ENCODE data around the gene CYP2U1. TPM values are rescaled to one million over a fixed set of nuclear protein-coding genes. Genes with fewer than 3 reads are reported as not detected.
"Not testable (repeated sequence)": the region's sequence is repeated elsewhere in the genome, so short reads cannot be mapped to it uniquely, and the experiment has no call there.

Gene CYP2U1
- polyA plus RNA-seq, 3 donors: 0.77 to 1.7 (median 1.5) TPM

DNA sequence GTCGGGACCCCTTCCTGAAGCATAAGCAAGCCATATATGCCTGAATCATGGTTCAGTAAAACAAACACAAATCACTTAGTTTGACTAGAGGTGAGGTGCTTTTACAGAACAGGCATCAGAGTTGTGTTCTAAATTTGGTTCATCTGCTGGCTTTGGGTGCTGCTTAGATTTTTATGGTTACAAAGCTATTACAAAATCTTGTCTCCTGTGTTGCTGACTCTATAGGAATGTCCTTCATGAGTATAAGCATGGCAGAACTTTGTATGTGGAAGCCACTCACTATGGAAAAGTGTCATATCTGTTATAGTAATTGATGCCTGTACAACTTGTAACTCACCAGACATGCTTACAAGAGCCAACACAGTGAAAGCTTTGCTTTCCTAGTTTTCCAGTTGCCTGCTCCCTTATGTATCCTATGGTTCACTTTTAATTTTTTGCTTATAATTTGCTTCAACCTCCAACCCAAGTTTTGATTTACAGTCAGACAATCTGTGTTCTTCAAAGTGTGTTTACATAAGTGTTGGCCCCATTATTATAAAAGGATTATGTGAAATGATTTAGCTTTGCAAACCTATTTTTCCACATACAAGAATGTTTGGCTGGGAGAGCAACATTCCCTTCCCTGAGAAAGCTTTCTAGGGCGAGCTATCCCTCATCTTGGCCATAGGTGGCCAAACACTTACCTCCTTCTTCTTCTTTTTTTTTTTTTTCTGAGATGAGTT lies 30.0 kb upstream of the CYP2U1 start:
- Histone ChIP-seq H4K20me1 (ENCODE audit: insufficient read depth, low read length) (peaks cover 63% of the 10 kb centered on the region), H3K79me2 (ENCODE audit: insufficient read depth, low read length) (peaks cover 6% of the 10 kb centered on the region), H3K27me3 (ENCODE audit: control insufficient read depth in 2 of 2, insufficient read depth in 2 of 2, low read length in 2 of 2) (no peaks in the 10 kb centered on the region), H3K4me2 (replicated peaks; ENCODE audit: extremely low read depth, low read length, poor library complexity, severe bottlenecking) (no peak overlapping the region), H2AFZ (ENCODE audit: insufficient read depth, low read depth, low read length, poor library complexity, severe bottlenecking) (no peak overlapping the region), H3K9ac (ENCODE audit: insufficient read depth, low read length, poor library complexity, severe bottlenecking) (no peak overlapping the region), H3K27ac (ENCODE audit: low read depth in 1 of 2, low read length in 2 of 2) (no peak overlapping the region), H3K4me3 (replicated peaks in 1 of 3; ENCODE audit: low read depth in 2 of 3, low read length in 3 of 3) (no peak overlapping the region), H3K36me3 (replicated peaks in 1 of 2; ENCODE audit: control insufficient read depth in 1 of 2, insufficient read depth in 2 of 2, low read length in 2 of 2) (peaks cover 46 to 100% of the 10 kb centered on the region in 2 donors), H3K9me3 (replicated peaks in 1 of 2; ENCODE audit: control insufficient read depth in 1 of 2, insufficient read depth in 1 of 2, low read length in 2 of 2) (no peaks in the 10 kb centered on the region), H3K4me1 (ENCODE audit: control insufficient read depth in 1 of 2, insufficient read depth in 2 of 2, low read length in 2 of 2) (no peaks in the 10 kb centered on the region)
- Mint-ChIP-seq H3K4me3 (no peak overlapping the region), H3K4me1 (peaks cover 4% of the 10 kb centered on the region), H3K27ac (peak overlapping the region in 2 of 7 donors; percentile 19 to 51), H3K27me3 (ENCODE audit: low read depth in 3 of 3) (no peaks in the 10 kb centered on the region), H3K36me3 (peaks cover 70 to 77% of the 10 kb centered on the region in 2 donors), H3K9me3 (peaks cover 2 to 9% (median 5%) of the 10 kb centered on the region in 7 donors)
- DNase-seq: no peak
- 100% methylated on average over 1 of the region's 2 CpGs for WGBS (ENCODE audit: insufficient coverage)
- TF ChIP-seq, protein P1, sequence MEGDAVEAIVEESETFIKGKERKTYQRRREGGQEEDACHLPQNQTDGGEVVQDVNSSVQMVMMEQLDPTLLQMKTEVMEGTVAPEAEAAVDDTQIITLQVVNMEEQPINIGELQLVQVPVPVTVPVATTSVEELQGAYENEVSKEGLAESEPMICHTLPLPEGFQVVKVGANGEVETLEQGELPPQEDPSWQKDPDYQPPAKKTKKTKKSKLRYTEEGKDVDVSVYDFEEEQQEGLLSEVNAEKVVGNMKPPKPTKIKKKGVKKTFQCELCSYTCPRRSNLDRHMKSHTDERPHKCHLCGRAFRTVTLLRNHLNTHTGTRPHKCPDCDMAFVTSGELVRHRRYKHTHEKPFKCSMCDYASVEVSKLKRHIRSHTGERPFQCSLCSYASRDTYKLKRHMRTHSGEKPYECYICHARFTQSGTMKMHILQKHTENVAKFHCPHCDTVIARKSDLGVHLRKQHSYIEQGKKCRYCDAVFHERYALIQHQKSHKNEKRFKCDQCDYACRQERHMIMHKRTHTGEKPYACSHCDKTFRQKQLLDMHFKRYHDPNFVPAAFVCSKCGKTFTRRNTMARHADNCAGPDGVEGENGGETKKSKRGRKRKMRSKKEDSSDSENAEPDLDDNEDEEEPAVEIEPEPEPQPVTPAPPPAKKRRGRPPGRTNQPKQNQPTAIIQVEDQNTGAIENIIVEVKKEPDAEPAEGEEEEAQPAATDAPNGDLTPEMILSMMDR (IDR thresholded peaks at IDR 0.05): no peak
- intact Hi-C loops (cut with micrococcal nuclease): no loop called here

DNA sequence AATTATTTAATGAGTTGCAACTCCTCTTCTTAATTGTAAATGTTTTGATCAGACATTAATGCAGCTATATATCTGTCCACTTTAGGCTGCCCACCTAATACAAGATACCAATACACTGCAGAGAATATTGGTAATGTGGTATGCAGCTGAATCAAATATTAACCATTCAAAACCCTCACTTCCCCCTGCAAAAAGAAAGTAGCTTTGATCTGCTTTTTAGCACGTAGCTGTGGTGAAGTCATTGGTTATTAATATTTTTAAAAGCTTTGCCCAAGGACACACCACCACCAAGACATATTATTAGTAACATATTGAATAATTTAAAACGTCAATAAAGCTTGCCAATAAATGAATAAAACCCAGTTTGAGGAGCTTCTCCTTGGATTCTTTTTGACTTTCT lies 28.6 kb upstream of the CYP2U1 start:
- TF ChIP-seq, protein P1 (IDR thresholded peaks at IDR 0.05): no peak
- Mint-ChIP-seq H3K27ac (no peak overlapping the region), H3K9me3 (peaks cover 2 to 9% (median 5%) of the 10 kb centered on the region in 7 donors), H3K36me3 (peaks cover 67 to 84% of the 10 kb centered on the region in 2 donors), H3K4me1 (peaks cover 2% of the 10 kb centered on the region), H3K4me3 (no peak overlapping the region), H3K27me3 (ENCODE audit: low read depth in 3 of 3) (no peaks in the 10 kb centered on the region)
- Histone ChIP-seq H4K20me1 (ENCODE audit: insufficient read depth, low read length) (peaks cover 56% of the 10 kb centered on the region), H3K9ac (ENCODE audit: insufficient read depth, low read length, poor library complexity, severe bottlenecking) (no peak overlapping the region), H3K9me3 (replicated peaks in 1 of 2; ENCODE audit: control insufficient read depth in 1 of 2, insufficient read depth in 1 of 2, low read length in 2 of 2) (no peaks in the 10 kb centered on the region), H3K27ac (ENCODE audit: low read depth in 1 of 2, low read length in 2 of 2) (no peak overlapping the region), H3K4me3 (replicated peaks in 1 of 3; ENCODE audit: low read depth in 2 of 3, low read length in 3 of 3) (no peak overlapping the region), H3K79me2 (ENCODE audit: insufficient read depth, low read length) (peaks cover 4% of the 10 kb centered on the region), H3K4me2 (replicated peaks; ENCODE audit: extremely low read depth, low read length, poor library complexity, severe bottlenecking) (no peak overlapping the region), H3K36me3 (replicated peaks in 1 of 2; ENCODE audit: control insufficient read depth in 1 of 2, insufficient read depth in 2 of 2, low read length in 2 of 2) (peaks cover 49 to 100% of the 10 kb centered on the region in 2 donors), H2AFZ (ENCODE audit: insufficient read depth, low read depth, low read length, poor library complexity, severe bottlenecking) (no peak overlapping the region), H3K4me1 (ENCODE audit: control insufficient read depth in 1 of 2, insufficient read depth in 2 of 2, low read length in 2 of 2) (no peaks in the 10 kb centered on the region), H3K27me3 (ENCODE audit: control insufficient read depth in 2 of 2, insufficient read depth in 2 of 2, low read length in 2 of 2) (no peaks in the 10 kb centered on the region)
- intact Hi-C loops (cut with micrococcal nuclease): no loop called here
- WGBS (ENCODE audit: insufficient coverage): no CpG with 5 or more reads among the region's 2 CpGs
- no peak for DNase-seq

DNA sequence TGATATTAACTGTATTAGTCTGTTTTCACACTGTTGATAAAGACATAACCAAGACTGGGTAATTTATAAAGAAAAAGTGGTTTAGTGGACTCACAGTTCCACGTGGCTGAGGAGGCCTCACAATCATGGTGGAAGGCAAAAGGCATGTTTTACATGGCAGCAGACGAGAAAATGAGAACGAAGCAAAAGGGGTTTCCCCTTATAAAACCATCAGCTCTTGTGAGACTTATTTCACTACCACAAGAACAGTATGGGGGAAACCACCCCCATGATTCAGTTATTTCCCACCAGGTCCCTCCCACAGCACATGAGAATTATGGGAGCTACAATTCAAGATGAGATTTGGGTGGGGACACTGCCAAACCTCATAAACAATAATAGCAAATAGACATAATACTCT lies 26.3 kb upstream of the CYP2U1 start:
- Histone ChIP-seq H4K20me1 (ENCODE audit: insufficient read depth, low read length) (peaks cover 49% of the 10 kb centered on the region), H3K36me3 (replicated peaks in 1 of 2; ENCODE audit: control insufficient read depth in 1 of 2, insufficient read depth in 2 of 2, low read length in 2 of 2) (peaks cover 59 to 100% of the 10 kb centered on the region in 2 donors)
- H3K4me1 ChIP-seq (ENCODE audit: control insufficient read depth in 1 of 2, insufficient read depth in 2 of 2, low read length in 2 of 2); H3K4me3 ChIP-seq (replicated peaks in 1 of 3; ENCODE audit: low read depth in 2 of 3, low read length in 3 of 3); H3K79me2 ChIP-seq (ENCODE audit: insufficient read depth, low read length); intact Hi-C loops (cut with micrococcal nuclease); H3K27me3 ChIP-seq (ENCODE audit: control insufficient read depth in 2 of 2, insufficient read depth in 2 of 2, low read length in 2 of 2); H3K4me3 Mint-ChIP-seq; H3K9ac ChIP-seq (ENCODE audit: insufficient read depth, low read length, poor library complexity, severe bottlenecking); H3K9me3 ChIP-seq (replicated peaks in 1 of 2; ENCODE audit: control insufficient read depth in 1 of 2, insufficient read depth in 1 of 2, low read length in 2 of 2); H3K4me1 Mint-ChIP-seq; DNase-seq; H2AFZ ChIP-seq (ENCODE audit: insufficient read depth, low read depth, low read length, poor library complexity, severe bottlenecking); H3K27ac Mint-ChIP-seq; H3K4me2 ChIP-seq (replicated peaks; ENCODE audit: extremely low read depth, low read length, poor library complexity, severe bottlenecking); H3K9me3 Mint-ChIP-seq; H3K27me3 Mint-ChIP-seq (ENCODE audit: low read depth in 3 of 3); H3K27ac ChIP-seq (ENCODE audit: low read depth in 1 of 2, low read length in 2 of 2): not testable (repeated sequence)
- no CpG with 5 or more reads among the region's 3 CpGs for WGBS (ENCODE audit: insufficient coverage)
- H3K36me3 Mint-ChIP-seq: peaks cover 74 to 95% of the 10 kb centered on the region in 2 donors

Data from CD14-positive monocyte (primary cell).